OCI-LY7 (cell line): ENCODE data around the gene ESX1. TPM values are rescaled to one million over a fixed set of nuclear protein-coding genes. Genes with fewer than 3 reads are reported as not detected.

Source experiments
- BruUV-seq: library from RNA; stranded (reverse); fragments of 400-500 nt; replicated peaks from 2 replicates; lab custom pipeline; 2021; lab: Mats Ljungman, UMichigan
- CTCF ChIA-PET: fragments of 300-600 bp; sonication (Branson Sonifier 250); formaldehyde crosslinking; loops from one replicate; lab custom pipeline; 2022; ENCODE audit warnings: antibody characterized with exemption; ENCODE audit not compliant: unreplicated experiment; lab: Charles Lee
- POLR2A ChIA-PET: fragments of 300-600 bp; sonication (Branson Sonifier 250); formaldehyde crosslinking; loops from one replicate; lab custom pipeline; 2022; ENCODE audit warnings: antibody characterized with exemption; lab: Charles Lee
- DNase-seq: peaks from one replicate; pipeline ENCODE4 v3.0.0-alpha.2; 2015; ENCODE audit warnings: low spot score
- H2AFZ ChIP-seq: fragments of 200-600 bp; sonication (generic), shearing (Covaris generic); 2 replicates; pipeline ENCODE4 v1.6.1; 2014; ENCODE audit warnings: mild to moderate bottlenecking, antibody characterized with exemption, low read length, moderate library complexity
- H3K27ac ChIP-seq: fragments of 200-600 bp; sonication (generic); 2 replicates; pipeline ENCODE4 v1.5.1; 2014; ENCODE audit warnings: mixed run types, low read depth, mild to moderate bottlenecking, moderate library complexity, low read length, inconsistent platforms; ENCODE audit not compliant: poor library complexity, severe bottlenecking
- H3K36me3 ChIP-seq: fragments of 200-600 bp; sonication (generic); 2 replicates; pipeline ENCODE4 v1.6.1; 2014; ENCODE audit warnings: mild to moderate bottlenecking, antibody characterized with exemption, low read length, moderate library complexity, mixed read lengths; ENCODE audit not compliant: insufficient read depth
- H3K4me1 ChIP-seq: fragments of 200-600 bp; sonication (generic); 2 replicates; pipeline ENCODE4 v1.5.1; 2014; ENCODE audit warnings: mild to moderate bottlenecking, low read length; ENCODE audit not compliant: insufficient read depth, poor library complexity, severe bottlenecking
- H3K4me2 ChIP-seq: fragments of 200-600 bp; sonication (generic); 2 replicates; pipeline ENCODE4 v1.6.1; 2014; ENCODE audit warnings: mild to moderate bottlenecking, low read length
- H3K4me3 ChIP-seq: fragments of 200-600 bp; sonication (generic); 2 replicates; pipeline ENCODE4 v1.5.1; 2014; ENCODE audit warnings: mild to moderate bottlenecking, low read depth, low read length; ENCODE audit not compliant: poor library complexity, severe bottlenecking
- H3K79me2 ChIP-seq: fragments of 200-600 bp; sonication (generic); 2 replicates; pipeline ENCODE4 v1.6.1; 2016; ENCODE audit warnings: low read depth, mild to moderate bottlenecking, low read length, moderate library complexity, mixed read lengths; ENCODE audit not compliant: insufficient read depth
- H3K9me2 ChIP-seq: fragments of 200-600 bp; sonication (generic); 2 replicates; pipeline ENCODE4 v1.6.1; 2016; ENCODE audit warnings: mild to moderate bottlenecking, low read length, mixed read lengths; ENCODE audit not compliant: insufficient read depth
- H3K9me3 ChIP-seq: fragments of 200-600 bp; sonication (generic); 2 replicates; pipeline ENCODE4 v1.6.1; 2014; ENCODE audit warnings: mild to moderate bottlenecking, mixed run types, low read length, mixed read lengths
- H4K20me1 ChIP-seq: fragments of 200-600 bp; sonication (generic); 2 replicates; pipeline ENCODE4 v1.6.1; 2014; ENCODE audit warnings: mild to moderate bottlenecking, antibody characterized with exemption, low read length, moderate library complexity, mixed read lengths; ENCODE audit not compliant: insufficient read depth
- CTCF ChIP-seq: fragments of 200-600 bp; sonication (generic); conservative IDR thresholded peaks from 2 replicates; pipeline ENCODE4 v1.5.1; 2014; ENCODE audit warnings: mild to moderate bottlenecking, antibody characterized with exemption, low read length, moderate library complexity, mixed read lengths
- EZH2phosphoT487 ChIP-seq: fragments of 200-600 bp; sonication (generic); IDR thresholded peaks from 2 replicates; pipeline ENCODE4 v1.6.1; 2018; ENCODE audit warnings: low read depth, borderline replicate concordance, mild to moderate bottlenecking, mixed run types, antibody characterized with exemption, low read length, moderate library complexity, mixed read lengths
- intact Hi-C: fragments of 100-400 bp; cut with micrococcal nuclease; formaldehyde crosslinking; loops from one replicate; pipeline ENCODE4 v1.10.0; 2022; ENCODE audit not compliant: unreplicated experiment
- total RNA-seq, 2 experiments: library from RNA; depleted of rRNA in 1 of 2; stranded (reverse); fragments of >200 nt in 1 of 2; shearing (Covaris generic) in 1 of 2; gene quantifications; 2 replicates each; pipeline ENCODE4 v1.2.3, GENCODE V29; 2014 to 2022

The ESX1 gene
- total RNA-seq, 2 experiments from 2014 or later = not detected

GRCh38 chrX:104211187-104211586 is 43.5 kb downstream of the ESX1 start:
- no peaks in the 10 kb centered on the region for H3K9me3 ChIP-seq
- no peak for DNase-seq
- BruUV-seq = no TSS peak
- H3K27ac ChIP-seq = no peak overlapping the region
- TF ChIP-seq CTCF (no peak), EZH2phosphoT487 (no peak)
- H3K4me2 ChIP-seq = no peak overlapping the region
- H3K4me3 ChIP-seq = no peak overlapping the region
- ChIA-PET POLR2A (no interaction called here), CTCF (no interaction called here)
- H3K9me2 ChIP-seq = no peaks in the 10 kb centered on the region
- no peaks in the 10 kb centered on the region for H4K20me1 ChIP-seq
- H3K36me3 ChIP-seq = no peaks in the 10 kb centered on the region
- intact Hi-C loops = no loop called here
- no peak overlapping the region for H2AFZ ChIP-seq
- no peaks in the 10 kb centered on the region for H3K4me1 ChIP-seq
- no peaks in the 10 kb centered on the region for H3K79me2 ChIP-seq

- TF ChIP-seq EZH2phosphoT487 (no peak), CTCF (no peak)
- no TSS peak for BruUV-seq
- CTCF ChIA-PET = no interaction called here
- no peak for DNase-seq
- Histone ChIP-seq H3K9me2 (no peaks in the 10 kb centered on the region), H3K36me3 (no peaks in the 10 kb centered on the region), H3K9me3 (no peaks in the 10 kb centered on the region), H3K4me3 (no peak overlapping the region), H3K27ac (no peak overlapping the region), H3K4me2 (no peak overlapping the region), H3K4me1 (no peaks in the 10 kb centered on the region), H4K20me1 (no peaks in the 10 kb centered on the region), H3K79me2 (no peaks in the 10 kb centered on the region), H2AFZ (no peak overlapping the region)
- intact Hi-C loops = no loop called here
- POLR2A ChIA-PET = no interaction called here
These were observed 49.2 kb downstream of the ESX1 start for GRCh38 chrX:104205548-104205947.

Other genes starting within 250 kb of the ESX1 start
- gene H2BW1, start 241.2 kb downstream of the ESX1 start, total RNA-seq (2014; rRNA removed; shearing (Covaris generic)) = not detected in 2 replicates
- not detected in 2 replicates for gene H2BW1, start 241.2 kb downstream of the ESX1 start, total RNA-seq (2022)
- not detected in 2 replicates for gene H2BW2, start 215.0 kb downstream of the ESX1 start, total RNA-seq (2014; rRNA removed; shearing (Covaris generic))
- not detected in 2 replicates for gene H2BW2, start 215.0 kb downstream of the ESX1 start, total RNA-seq (2022)
- 5.4 and 11.3 TPM in 2 replicates for gene TMSB15C, start 178.7 kb downstream of the ESX1 start, total RNA-seq (2014; rRNA removed; shearing (Covaris generic))
- gene TMSB15C, start 178.7 kb downstream of the ESX1 start, total RNA-seq (2022) = 9.0 and 10.6 TPM in 2 replicates
- gene ZCCHC18, start 142.4 kb downstream of the ESX1 start, total RNA-seq (2014; rRNA removed; shearing (Covaris generic)) = 12.1 and 24.5 TPM in 2 replicates
- 4.5 and 4.6 TPM in 2 replicates for gene ZCCHC18, start 142.4 kb downstream of the ESX1 start, total RNA-seq (2022)
- gene SLC25A53, start 97.9 kb downstream of the ESX1 start, total RNA-seq (2014; rRNA removed; shearing (Covaris generic)) = 15.6 and 23.1 TPM in 2 replicates
- 4.8 and 5.5 TPM in 2 replicates for gene SLC25A53, start 97.9 kb downstream of the ESX1 start, total RNA-seq (2022)
- 10.6 and 10.8 TPM in 2 replicates for gene FAM199X, start 88.5 kb downstream of the ESX1 start, total RNA-seq (2014; rRNA removed; shearing (Covaris generic))
- 16.0 and 19.2 TPM in 2 replicates for gene FAM199X, start 88.5 kb downstream of the ESX1 start, total RNA-seq (2022)